Endothelial cell of umbilical vein (primary cell): Measurements from ENCODE around the gene UBE2E2. TPM values are rescaled to one million over a fixed set of nuclear protein-coding genes. Genes with fewer than 3 reads are reported as not detected.

Experiments
- BruUV-seq: library from RNA; stranded (reverse); fragments of 400-500 nt; replicated peaks from 2 replicates; lab custom pipeline; 2021; lab: Mats Ljungman, UMichigan
- CTCF ChIA-PET: fragments of 300-600, 350-600 bp; sonication (Branson Sonifier 250); formaldehyde crosslinking; loops from one replicate; lab custom pipeline; 2021; ENCODE audit warnings: antibody characterized with exemption, inconsistent platforms; lab: Charles Lee
- POLR2A ChIA-PET: fragments of 300-600, 350-600 bp; sonication (Branson Sonifier 250); formaldehyde crosslinking; loops from one replicate; lab custom pipeline; 2021; ENCODE audit warnings: antibody characterized with exemption, inconsistent platforms; lab: Charles Lee
- DNase-seq: peaks from one replicate; pipeline ENCODE4 v3.0.0-alpha.2; 2011; ENCODE audit warnings: low read depth, low spot score
- FAIRE-seq: peaks from 2 replicates; lab custom pipeline; 2011; peaks lifted over from hg19 to GRCh38; lab: Jason Lieb, UNC
- H2AFZ ChIP-seq: 2 replicates; pipeline ENCODE4 v1.6.0; 2012; ENCODE audit warnings: low read depth, low read length, control low read depth, inconsistent platforms
- H3K27ac ChIP-seq: 2 replicates; pipeline ENCODE4 v1.5.1; 2011; ENCODE audit warnings: low read depth, mild to moderate bottlenecking, control low read depth, low read length, moderate library complexity; ENCODE audit not compliant: insufficient read depth
- H3K27me3 ChIP-seq, 2 experiments: 2 replicates each; pipeline versions ENCODE4 v1.6.0 to v1.6.1; 2011; ENCODE audit warnings: low read length in 2 of 2, mixed read lengths in 1 of 2; ENCODE audit not compliant: control insufficient read depth in 2 of 2, insufficient read depth in 2 of 2
- H3K36me3 ChIP-seq, 2 experiments: 2 replicates in 1 of 2; 3 replicates in 1 of 2; pipeline ENCODE4 v1.5.1; 2011; ENCODE audit warnings: low read length in 2 of 2, mild to moderate bottlenecking in 1 of 2, moderate library complexity in 1 of 2; ENCODE audit not compliant: control insufficient read depth in 2 of 2, insufficient read depth in 2 of 2; ENCODE audit errors: extremely low read depth in 1 of 2
- H3K4me1 ChIP-seq: 3 replicates; pipeline ENCODE4 v1.5.1; 2011; ENCODE audit warnings: mild to moderate bottlenecking, low read length; ENCODE audit not compliant: control insufficient read depth, insufficient read depth; ENCODE audit errors: extremely low read depth
- H3K4me2 ChIP-seq: 2 replicates; pipeline ENCODE4 v1.6.1; 2011; ENCODE audit warnings: low read length, control low read depth, mixed read lengths; ENCODE audit not compliant: insufficient read depth
- H3K4me3 ChIP-seq, 3 experiments: fragments of 200-600 bp in 1 of 3; sonication (generic), shearing (Covaris generic) in 1 of 3; replicated peaks in 1 of 3; 2 replicates each; pipeline ENCODE4 v1.5.1; 2011 to 2016; ENCODE audit warnings: control low read depth in 3 of 3, low read length in 3 of 3, mild to moderate bottlenecking in 2 of 3, inconsistent platforms in 1 of 3, low read depth in 1 of 3, moderate library complexity in 1 of 3; ENCODE audit not compliant: insufficient read depth in 1 of 3
- H3K79me2 ChIP-seq: 2 replicates; pipeline ENCODE4 v1.6.0; 2012; ENCODE audit warnings: low read length, inconsistent platforms; ENCODE audit not compliant: control insufficient read depth, insufficient read depth
- H3K9ac ChIP-seq: replicated peaks from 2 replicates; pipeline ENCODE3; 2011; ENCODE audit warnings: low read length, control low read depth; ENCODE audit not compliant: insufficient read depth; ENCODE audit errors: extremely low read depth
- H3K9me1 ChIP-seq: replicated peaks from 3 replicates; pipeline ENCODE4 v1.6.0; 2011; ENCODE audit warnings: mild to moderate bottlenecking, low read length; ENCODE audit not compliant: control insufficient read depth, insufficient read depth; ENCODE audit errors: extremely low read depth
- H3K9me3 ChIP-seq: replicated peaks from 2 replicates; pipeline ENCODE4 v1.5.1; 2012; ENCODE audit warnings: low read length, inconsistent platforms; ENCODE audit not compliant: control insufficient read depth, insufficient read depth
- H4K20me1 ChIP-seq: replicated peaks from 2 replicates; pipeline ENCODE3; 2011; ENCODE audit warnings: mild to moderate bottlenecking, low read length; ENCODE audit not compliant: control insufficient read depth, insufficient read depth; ENCODE audit errors: extremely low read depth
- EZH2 ChIP-seq: IDR thresholded peaks from 2 replicates; pipeline ENCODE4 v1.6.1; 2012; ENCODE audit warnings: borderline replicate concordance, low read depth, mild to moderate bottlenecking, moderate library complexity, low read length, inconsistent platforms; ENCODE audit not compliant: severe bottlenecking
- FOS ChIP-seq: IDR thresholded peaks from 2 replicates; pipeline ENCODE4 v1.6.1; 2011; ENCODE audit warnings: mild to moderate bottlenecking, low read length, moderate library complexity, borderline replicate concordance; ENCODE audit not compliant: insufficient read depth
- GATA2 ChIP-seq: IDR thresholded peaks from 2 replicates; pipeline ENCODE4 v1.7.0; 2011; ENCODE audit warnings: low read depth, mild to moderate bottlenecking, moderate library complexity, mixed read lengths, low read length; ENCODE audit not compliant: insufficient read length, insufficient read depth
- JUN ChIP-seq: IDR thresholded peaks from 2 replicates; pipeline ENCODE4 v1.6.1; 2011; ENCODE audit warnings: borderline replicate concordance, low read depth; ENCODE audit not compliant: insufficient read length, insufficient read depth
- MYC ChIP-seq: IDR thresholded peaks from one replicate; pipeline ENCODE4 v1.6.1; 2011; ENCODE audit warnings: mild to moderate bottlenecking, low read depth, low read length
- POLR2A ChIP-seq: IDR thresholded peaks from 2 replicates; pipeline ENCODE4 v1.6.1; 2012; ENCODE audit warnings: low read depth, mild to moderate bottlenecking, control low read depth, low read length
- POLR2AphosphoS5 ChIP-seq: IDR thresholded peaks from 2 replicates; pipeline ENCODE4 v1.6.1; 2012; ENCODE audit warnings: low read depth, mild to moderate bottlenecking, control low read depth, low read length, moderate library complexity; ENCODE audit not compliant: insufficient read depth
- dilution Hi-C: fragments of 300-500 bp; cut with MboI; formaldehyde crosslinking; loops from one replicate; pipeline ENCODE4 v1.15.0; 2019; ENCODE audit warnings: low sequenced_read_pairs; ENCODE audit not compliant: extremely low pct_ligation_motif_present
- intact Hi-C: fragments of 100-400 bp; cut with micrococcal nuclease; formaldehyde crosslinking; loops from one replicate; pipeline ENCODE4 v1.10.0; 2022
- polyA plus RNA-seq, 4 experiments: library from polyadenylated mRNA; depleted of rRNA in 3 of 4; stranded (reverse) in 3 of 4; unstranded in 1 of 4; fragments of >200 nt; gene quantifications; 2 replicates each; pipeline versions ENCODE4 v1.2.1 to v1.2.3, GENCODE V29; 2011 to 2012; ENCODE audit warnings: missing spikeins in 1 of 4
- total RNA-seq: library from RNA; stranded (reverse); gene quantifications from 2 replicates; pipeline ENCODE4 v1.2.3, GENCODE V29; 2021
- TF ChIP-seq, protein P1 (sequence below), 2 donors: IDR thresholded peaks; 1 replicate in 1 of 2; 2 replicates in 1 of 2; pipeline ENCODE4 v1.5.1; 2011; ENCODE audit warnings: low read length in 2 of 2, mild to moderate bottlenecking in 2 of 2, moderate library complexity in 2 of 2, control low read depth in 1 of 2, inconsistent platforms in 1 of 2, low read depth in 1 of 2; ENCODE audit not compliant: insufficient read depth in 1 of 2; ENCODE audit errors: extremely low read depth in 1 of 2
- TF ChIP-seq, protein P2 (sequence below): IDR thresholded peaks from 2 replicates; pipeline ENCODE4 v1.6.1; 2011; ENCODE audit not compliant: insufficient read depth, insufficient read length

Gene UBE2E2
- total and polyA plus RNA-seq, 2 donors (not counting 3 experiments of a cell fraction or from before 2014, with no cell fraction given), result 37.0 to 45.4 TPM

- H3K27ac ChIP-seq, result no peak overlapping the region
- ChIA-PET POLR2A (no interaction called here), CTCF (no interaction called here)
- H3K9me1 ChIP-seq, result no peaks in the 10 kb centered on the region
- no peaks in the 10 kb centered on the region for H3K36me3 ChIP-seq
- H4K20me1 ChIP-seq, result no peaks in the 10 kb centered on the region
- H3K27me3 ChIP-seq, result no peaks in the 10 kb centered on the region
- H3K79me2 ChIP-seq, result no peaks in the 10 kb centered on the region
- H3K9me3 ChIP-seq, result no peaks in the 10 kb centered on the region
- no peak for FAIRE-seq
- BruUV-seq, result no TSS peak
- no peak for DNase-seq
- dilution Hi-C loops, result no loop called here
- intact Hi-C loops, result no loop called here
- no peak overlapping the region for H3K4me3 ChIP-seq
- H3K4me1 ChIP-seq, result no peaks in the 10 kb centered on the region
- no peak overlapping the region for H3K9ac ChIP-seq
- TF ChIP-seq MYC, result no peak
- no peak for TF ChIP-seq JUN
- TF ChIP-seq EZH2, result no peak
- TF ChIP-seq GATA2, result no peak
- TF ChIP-seq, protein P1, sequence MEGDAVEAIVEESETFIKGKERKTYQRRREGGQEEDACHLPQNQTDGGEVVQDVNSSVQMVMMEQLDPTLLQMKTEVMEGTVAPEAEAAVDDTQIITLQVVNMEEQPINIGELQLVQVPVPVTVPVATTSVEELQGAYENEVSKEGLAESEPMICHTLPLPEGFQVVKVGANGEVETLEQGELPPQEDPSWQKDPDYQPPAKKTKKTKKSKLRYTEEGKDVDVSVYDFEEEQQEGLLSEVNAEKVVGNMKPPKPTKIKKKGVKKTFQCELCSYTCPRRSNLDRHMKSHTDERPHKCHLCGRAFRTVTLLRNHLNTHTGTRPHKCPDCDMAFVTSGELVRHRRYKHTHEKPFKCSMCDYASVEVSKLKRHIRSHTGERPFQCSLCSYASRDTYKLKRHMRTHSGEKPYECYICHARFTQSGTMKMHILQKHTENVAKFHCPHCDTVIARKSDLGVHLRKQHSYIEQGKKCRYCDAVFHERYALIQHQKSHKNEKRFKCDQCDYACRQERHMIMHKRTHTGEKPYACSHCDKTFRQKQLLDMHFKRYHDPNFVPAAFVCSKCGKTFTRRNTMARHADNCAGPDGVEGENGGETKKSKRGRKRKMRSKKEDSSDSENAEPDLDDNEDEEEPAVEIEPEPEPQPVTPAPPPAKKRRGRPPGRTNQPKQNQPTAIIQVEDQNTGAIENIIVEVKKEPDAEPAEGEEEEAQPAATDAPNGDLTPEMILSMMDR (IDR thresholded peaks at IDR 0.05; ENCODE audit: extremely low read depth in 1 of 2, insufficient read depth in 1 of 2, low read depth in 1 of 2, low read length in 2 of 2), result no peak
- TF ChIP-seq FOS, result no peak
- TF ChIP-seq, protein P2, sequence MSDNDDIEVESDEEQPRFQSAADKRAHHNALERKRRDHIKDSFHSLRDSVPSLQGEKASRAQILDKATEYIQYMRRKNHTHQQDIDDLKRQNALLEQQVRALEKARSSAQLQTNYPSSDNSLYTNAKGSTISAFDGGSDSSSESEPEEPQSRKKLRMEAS, result no peak
- no peak for TF ChIP-seq POLR2A
- TF ChIP-seq POLR2AphosphoS5, result no peak
- H3K4me2 ChIP-seq, result no peak overlapping the region
- H2AFZ ChIP-seq, result no peak overlapping the region
These were observed 363.4 kb downstream of the UBE2E2 start for GRCh38 chr3:23566499-23566898.
